Cerebellar nuclear complex (tissue), 1 donor: ENCODE measurements around the gene GRIN2D.
A peak's percentile ranks its signal among the peaks of the same experiment; 100 is the strongest.
"Not testable (repeated sequence)": the region's sequence is repeated elsewhere in the genome, so short reads cannot be mapped to it uniquely, and the experiment has no call there.

ENCODE experiments used
- DNase-seq, 2 experiments: peaks; one replicate each; lab custom pipeline; 2025; lab: John Stamatoyannopoulos, UW

Gene GRIN2D

DNA sequence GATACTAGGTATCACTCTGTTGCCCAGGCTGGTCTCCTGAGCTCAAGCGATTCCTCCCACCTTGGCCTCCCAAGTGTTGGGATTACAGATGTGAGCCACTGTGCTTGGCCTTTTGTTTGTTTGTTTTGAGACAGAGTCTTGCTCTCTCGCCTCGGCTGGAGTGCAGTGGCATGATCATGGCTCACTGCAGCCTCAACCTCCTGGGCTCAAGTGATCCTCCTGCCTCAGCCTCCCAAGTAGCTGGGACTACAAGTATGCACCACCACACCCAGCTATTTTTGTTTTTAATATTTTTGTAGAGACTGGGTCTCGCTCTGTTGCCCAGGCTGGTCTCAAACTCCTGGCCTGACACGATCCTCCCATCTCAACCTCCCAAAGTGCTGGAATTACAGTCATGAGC, 21.7 kb upstream of the GRIN2D start:
- DNase-seq: not testable (repeated sequence)

DNA sequence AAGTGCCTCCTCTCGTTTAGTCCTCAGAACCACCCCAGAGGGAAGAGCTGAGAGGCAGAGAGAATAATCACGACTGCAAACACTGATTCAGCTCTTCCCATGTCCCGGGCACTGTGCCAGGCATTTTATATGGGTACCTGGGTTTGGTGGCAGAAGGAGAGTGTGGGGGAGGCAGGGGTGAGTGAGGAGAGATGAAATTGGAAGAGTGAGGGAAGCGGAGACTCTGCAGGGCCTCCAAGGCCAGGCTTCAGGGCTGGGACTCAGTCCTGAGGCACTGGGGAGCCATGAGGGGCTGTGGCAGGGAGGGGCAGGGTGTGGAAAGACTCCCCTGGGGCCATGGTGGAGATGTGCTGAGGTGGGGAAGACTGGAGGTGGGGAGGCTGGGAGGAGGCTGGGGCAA, 20.6 kb upstream of the GRIN2D start:
- no peak for DNase-seq

DNA sequence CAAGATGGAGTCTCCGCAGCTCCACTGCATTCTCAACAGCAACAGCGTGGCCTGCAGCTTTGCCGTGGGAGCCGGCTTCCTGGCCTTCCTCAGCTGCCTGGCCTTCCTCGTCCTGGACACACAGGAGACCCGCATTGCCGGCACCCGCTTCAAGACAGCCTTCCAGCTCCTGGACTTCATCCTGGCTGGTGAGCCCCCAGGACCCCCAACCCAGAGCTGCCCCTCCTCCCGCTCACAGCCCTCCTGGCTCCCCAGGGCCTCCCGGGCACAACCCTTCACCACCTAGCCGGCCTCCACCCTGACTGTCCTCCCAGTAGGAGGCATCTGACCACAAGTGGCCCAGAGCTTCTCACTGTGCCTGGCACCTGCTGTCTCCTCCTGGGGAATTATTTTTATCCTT, 19.9 kb upstream of the GRIN2D start:
- no peak for DNase-seq

DNA sequence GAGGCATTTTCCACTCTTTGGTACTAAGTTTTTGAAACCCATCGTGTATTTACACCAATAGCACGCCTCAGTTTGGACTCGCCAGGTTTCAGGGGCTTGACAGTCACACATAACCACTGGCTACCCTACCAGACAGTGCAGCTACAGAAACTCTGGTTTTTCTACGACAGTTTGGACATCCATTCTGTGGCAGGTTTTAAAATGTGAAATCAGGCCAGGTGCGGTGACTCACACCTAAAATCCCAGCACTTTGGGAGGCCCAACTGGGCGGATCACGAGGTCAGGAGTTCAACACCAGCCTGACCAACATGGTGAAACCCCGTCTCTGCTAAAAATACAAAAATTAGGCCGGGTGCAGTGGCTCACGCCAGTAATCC, 15.3 kb upstream of the GRIN2D start:
- no peak for DNase-seq

DNA sequence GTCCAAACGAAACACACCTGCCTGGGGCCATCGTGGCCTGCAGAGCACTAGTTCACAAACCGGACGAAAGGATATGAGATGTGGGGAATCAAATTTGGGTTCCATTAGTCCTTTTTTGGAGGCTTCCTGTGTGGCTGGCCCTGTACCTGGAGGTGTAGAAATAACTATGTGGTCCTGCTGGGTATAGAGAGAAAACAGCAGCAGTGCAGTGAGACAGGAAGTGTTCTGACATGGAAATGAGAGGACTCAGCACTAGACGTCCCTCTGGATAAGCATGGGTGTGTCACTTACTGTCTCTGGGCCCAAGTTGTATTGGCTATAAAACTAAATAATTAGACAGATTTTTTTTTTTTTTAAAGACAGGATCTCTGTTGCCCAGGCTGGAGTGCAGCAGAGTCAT, 14.4 kb upstream of the GRIN2D start:
- no peak for DNase-seq

DNA sequence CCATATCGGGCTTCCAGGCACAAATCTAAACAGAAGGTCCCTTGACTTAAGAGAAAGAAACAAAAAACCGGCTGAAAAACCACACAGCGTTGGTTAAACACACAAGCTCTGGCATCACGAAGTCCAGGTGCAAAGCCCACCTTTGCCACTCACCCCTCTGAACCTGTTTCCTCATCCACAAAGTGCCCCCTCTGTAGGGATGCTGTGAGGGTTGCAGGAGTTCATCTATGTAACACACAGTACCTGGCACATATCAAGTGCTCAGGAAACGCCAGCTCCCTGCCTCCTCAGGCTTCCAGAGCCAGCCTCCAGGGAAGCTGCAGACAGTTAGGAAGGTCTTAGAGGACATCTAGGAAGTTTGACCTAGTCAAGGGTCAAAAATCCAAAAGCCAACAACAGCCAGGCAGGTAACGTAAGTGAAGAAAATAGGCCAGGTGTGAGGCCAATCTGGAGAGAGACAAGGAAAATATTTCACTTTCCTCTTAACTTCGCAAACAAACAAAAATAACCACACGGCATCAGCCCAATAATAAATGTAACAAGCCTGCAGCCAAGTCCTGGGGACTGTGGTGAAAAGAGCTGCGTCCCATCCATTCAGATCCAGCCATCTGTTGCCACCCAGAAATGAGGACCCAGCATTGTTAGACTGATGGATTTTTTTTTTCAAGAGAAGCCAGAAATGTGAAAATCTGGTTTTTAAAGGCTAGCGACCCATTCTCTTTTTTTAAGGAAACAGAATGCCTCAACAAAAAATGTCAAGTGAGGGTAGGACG, 12.1 kb upstream of the GRIN2D start:
- DNase-seq: no peak

DNA sequence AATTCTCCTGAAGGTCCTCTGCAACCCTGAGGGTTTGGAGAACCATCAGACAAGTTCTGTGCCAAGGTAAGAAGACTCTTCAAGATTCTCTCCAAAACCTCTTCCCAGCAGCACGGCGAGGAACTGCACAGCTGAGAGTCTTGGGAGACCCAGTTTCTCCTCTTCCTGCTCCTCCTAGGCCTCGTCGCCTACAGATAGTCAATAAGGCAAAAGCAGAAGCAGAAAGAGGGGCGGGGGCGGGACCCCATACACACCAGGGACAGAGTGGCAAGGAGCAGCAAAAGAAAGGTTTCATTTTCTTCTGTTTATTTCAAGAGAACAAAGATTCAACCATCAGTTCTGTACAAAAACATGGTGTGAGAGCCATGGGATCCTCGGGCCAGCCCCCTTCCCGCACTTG, 11.2 kb upstream of the GRIN2D start:
- no peak for DNase-seq

DNA sequence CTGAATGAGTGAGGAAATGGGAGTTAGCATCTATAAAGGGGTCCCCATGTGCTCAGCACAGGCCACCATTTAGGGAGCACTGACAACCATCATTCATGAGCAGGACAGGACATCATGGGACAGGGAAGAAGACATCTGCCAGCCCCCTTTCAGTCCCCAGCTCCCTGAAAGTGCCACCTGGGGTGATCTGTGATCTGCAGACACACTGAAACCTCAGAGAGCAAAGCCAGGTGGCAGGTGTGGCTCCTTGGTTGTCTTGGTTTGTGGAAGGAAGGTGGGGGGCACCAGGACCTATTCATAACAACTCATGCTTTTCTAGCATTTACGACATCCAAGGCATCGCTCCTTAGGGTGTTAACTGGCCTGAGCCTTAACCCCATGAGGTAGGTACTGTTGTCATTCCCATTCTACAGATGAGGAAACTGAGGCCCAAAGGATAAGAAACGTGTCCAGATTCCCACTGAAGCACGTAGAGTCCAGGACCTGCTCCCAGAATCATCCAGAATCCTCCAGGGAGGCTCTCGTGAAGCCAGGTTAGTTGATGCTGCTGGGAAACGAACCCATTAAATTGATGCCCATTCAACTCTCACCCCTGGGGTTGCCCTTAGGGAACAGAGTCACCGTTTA, 7.9 kb upstream of the GRIN2D start:
- DNase-seq: no peak

DNA sequence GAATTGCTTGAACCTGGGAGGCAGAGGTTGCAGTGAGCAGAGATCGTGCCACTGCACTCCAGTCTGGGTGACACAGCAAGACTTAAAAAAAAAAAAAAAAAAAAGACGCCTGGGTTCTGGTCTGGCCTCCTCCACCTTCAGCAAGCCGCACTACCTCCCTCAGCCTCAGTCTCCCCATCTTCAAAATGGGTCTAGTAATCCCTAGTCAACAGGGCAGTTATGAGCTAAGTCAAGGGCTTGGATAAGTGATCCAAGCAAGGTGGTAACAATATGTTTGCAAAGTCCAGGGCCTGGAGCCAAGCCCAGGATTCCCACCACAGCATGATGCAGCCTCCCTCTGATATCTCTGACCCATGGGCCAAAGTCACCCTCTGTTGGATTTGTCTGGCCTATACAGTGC, 6.5 kb upstream of the GRIN2D start:
- DNase-seq: no peak

DNA sequence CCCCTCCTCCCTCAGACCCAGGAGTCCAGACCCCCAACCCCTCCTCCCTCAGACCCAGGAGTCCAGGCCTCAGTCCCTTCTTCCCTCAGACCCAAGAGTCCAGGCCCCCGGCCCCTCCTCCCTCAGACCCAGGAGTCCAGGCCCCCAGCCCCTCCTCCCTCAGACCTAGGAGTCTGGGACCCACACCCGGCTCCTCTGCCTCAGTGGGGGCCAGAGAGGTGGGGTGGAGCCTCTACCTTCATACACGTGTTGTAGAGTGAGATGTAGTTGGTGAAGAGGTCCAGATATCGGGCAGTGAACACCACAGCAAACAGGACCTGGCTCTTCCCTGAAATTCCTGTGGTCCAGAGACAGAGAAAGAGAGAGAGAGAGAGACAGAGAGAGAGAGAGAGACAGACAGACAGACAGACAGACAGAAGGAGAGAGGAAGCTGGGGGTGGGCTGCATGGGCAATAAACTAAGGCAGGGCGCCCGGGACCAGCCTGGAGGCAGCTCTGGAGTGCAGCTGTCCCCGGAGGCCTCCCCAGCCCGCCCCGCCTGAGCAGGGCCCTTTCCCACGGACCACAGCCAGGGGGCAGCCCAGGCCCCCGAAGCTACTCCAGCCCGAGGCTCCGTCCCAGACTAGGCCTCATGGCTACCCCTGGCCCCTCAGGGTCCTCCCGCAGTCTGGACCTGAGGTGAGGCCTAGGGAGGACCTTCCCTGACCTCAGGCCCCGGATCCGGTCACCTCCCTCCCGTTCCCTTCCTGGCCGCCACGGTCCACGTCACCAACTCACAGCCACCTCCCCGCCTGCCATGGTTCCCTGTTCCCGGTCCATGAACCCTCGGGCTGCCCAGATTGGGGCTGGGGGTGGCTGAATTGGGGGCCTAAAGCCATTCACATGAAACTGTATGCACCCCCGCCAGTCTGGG, 3.0 kb upstream of the GRIN2D start:
- DNase-seq: no peak

DNA sequence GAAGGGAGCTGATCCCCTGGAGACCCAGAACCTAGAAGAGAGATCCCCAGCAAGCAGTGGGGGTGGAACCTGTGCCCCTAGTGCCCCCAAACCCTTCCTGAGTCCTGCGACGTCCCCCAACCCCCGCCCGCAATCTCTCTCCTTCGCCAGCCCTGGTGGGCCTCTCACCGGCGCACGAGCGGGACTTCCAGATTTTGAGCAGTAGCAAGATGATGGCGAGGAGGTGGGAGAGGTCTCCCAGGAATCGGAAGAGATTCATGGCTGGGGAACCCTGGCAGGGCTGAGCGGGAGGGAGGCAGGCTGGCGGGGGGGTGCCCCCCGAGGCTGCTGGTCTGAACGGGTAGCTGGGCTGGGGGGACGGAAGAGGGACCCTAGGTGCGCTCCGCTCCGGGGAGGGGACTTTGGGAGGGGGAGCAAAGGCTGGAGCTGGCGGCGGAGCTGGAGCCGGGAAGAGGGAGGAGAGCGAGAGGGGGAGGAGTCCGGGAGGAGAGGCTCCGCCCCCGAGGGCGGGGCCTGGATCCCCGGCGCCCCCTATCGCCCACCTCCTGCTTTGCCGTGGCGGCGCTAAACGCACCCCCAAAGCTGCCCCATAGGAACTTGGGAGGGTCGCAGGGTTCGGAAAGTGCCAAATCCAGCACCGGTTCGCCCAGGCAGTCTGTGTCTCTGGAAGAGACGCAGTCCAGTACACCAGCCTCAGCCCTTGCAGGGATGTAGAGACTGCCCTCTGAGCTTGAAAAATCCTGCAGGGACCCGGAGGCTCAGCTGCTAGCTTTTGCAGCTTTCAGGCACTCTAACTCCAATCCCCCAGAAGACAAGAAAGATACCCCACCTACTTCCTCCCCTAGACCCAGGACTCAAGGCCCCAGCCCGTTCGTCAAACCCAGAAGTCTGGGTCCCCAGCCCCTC, 2.1 kb upstream of the GRIN2D start, which contains the start of gene KDELR1:
Gene KDELR1, minus strand, starts transcription at position 452 of the 906 bp plus-strand sequence. Its CDS starts 193 bp downstream, at position 259.
- peak in 1 of 2 experiments; percentile 22 for DNase-seq

DNA sequence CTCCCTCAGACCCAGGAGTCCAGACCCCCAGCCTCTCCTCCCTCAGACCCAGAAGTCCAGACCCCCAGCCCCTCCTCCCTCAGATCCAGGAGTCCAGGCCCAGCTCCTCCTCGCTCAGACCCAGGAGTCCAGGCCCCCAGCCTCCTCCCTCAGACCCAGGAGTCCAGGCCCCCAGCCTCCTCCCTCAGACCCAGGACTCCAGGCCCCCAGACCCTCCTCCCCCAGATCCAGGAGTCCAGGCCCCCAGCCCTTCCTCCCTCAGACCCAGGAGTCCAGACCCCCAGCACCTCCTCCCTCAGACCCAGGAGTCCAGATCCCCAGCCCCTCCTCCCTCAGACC, 1.5 kb upstream of the GRIN2D start:
- DNase-seq: not testable (repeated sequence)

DNA sequence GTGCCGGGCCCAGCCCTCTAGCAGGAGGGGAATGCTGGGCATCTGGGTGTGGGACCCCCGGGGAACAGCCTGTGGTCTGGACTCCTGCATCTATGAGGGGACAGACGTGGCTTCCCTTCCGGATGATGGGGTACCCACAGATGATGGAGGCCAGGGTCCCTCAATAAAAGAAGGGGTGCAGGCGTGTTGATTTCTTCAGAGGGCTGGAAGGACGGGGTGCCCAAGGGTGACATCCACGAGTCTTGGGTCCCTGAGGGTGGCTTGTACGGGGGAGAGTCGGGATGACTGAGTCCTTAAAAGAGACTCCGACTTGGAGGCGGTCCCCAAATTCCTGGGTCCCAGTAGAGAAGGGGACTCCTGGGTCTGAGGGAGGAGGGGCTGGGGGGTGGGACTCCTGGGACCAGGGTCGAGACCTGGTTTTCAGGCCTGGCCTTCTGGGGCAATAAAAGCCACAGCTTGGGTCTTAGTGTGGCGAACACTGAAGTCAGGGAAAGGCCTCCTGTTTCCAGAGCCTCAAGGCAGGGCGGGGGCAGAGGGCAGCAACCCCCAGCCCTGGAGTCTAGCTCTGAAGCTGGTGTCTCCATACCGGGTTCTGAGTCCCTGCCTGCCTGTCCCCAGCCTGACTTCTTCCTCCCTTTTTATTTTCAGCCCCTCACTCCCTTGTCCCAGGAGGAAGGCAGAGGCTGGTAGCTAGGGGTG, 459 bp upstream of the GRIN2D start:
- no peak for DNase-seq

DNA sequence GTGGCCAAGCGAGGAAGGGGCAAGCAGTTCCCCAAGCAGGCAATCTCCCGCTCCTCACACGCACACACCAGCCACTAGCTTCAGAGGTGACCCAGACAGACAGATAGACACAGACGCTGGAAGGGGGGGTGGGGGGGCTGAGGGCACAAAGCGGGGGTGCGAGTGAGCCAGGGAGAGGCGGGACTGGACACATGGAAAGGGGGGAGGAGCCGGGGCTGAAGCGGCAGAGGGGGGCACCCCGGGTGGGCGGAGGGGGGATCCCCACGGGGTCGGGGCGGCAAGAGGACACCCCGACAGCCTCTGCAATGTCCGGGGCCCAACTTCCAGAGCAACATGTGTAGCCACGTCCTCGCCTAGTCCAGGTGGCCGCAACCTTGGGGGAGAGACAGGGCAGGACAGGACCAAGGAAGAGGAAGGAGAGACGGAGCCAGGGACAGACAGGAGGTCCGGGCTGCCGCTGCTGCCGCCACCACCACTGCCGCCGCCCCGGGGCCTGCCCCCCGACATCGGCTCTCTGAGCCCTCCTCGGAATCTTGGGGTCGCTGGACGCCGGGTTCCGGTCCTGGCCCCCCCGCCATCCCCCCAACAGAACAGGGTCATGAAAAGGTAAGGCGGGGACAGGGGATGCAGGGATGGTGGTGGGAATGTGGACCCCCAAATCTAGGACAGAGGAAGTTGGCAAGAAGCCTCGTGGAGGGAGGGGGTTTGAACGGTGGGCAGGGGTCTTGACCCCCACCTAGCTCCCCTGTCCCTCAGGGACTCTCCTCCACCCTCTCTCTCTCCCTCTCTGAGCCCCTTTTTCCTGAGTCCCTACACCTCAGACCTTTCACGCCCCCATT, 1.1 kb downstream of the GRIN2D start:
- DNase-seq: no peak

DNA sequence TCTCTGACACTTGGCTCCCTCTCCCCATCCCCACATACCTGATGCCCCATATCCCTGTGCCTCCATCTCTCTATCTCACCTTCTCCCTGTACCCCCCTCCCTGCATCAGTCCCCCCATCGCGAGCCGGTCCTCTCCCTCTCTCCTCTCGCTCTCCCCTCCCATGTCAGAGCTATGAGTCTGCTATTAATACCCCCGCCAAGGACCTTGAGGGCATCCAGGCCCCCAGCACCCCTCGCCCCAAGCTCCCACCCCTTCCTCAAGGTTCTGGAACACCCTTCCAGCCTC, 1.6 kb downstream of the GRIN2D start:
- no peak for DNase-seq

DNA sequence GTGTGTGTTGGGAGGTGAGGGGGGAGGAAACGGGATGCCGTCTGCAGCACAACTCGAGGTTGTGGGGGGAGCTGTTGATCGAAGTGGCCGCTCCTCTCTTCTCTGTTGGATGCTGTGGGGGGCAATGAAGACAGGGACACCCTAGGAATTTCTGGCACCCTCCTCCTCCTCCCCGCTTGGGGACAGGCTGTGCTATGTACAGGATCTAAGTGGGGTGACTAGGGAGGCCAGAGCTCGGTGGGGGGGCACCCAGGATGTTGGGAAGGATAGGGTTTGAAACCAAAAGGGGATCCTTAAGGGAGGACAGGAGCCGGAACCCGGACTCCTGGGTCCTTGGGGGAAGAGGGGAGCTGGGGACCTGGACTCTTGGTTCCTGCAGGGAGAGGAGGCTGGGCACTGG, 2.0 kb downstream of the GRIN2D start:
- no peak for DNase-seq

DNA sequence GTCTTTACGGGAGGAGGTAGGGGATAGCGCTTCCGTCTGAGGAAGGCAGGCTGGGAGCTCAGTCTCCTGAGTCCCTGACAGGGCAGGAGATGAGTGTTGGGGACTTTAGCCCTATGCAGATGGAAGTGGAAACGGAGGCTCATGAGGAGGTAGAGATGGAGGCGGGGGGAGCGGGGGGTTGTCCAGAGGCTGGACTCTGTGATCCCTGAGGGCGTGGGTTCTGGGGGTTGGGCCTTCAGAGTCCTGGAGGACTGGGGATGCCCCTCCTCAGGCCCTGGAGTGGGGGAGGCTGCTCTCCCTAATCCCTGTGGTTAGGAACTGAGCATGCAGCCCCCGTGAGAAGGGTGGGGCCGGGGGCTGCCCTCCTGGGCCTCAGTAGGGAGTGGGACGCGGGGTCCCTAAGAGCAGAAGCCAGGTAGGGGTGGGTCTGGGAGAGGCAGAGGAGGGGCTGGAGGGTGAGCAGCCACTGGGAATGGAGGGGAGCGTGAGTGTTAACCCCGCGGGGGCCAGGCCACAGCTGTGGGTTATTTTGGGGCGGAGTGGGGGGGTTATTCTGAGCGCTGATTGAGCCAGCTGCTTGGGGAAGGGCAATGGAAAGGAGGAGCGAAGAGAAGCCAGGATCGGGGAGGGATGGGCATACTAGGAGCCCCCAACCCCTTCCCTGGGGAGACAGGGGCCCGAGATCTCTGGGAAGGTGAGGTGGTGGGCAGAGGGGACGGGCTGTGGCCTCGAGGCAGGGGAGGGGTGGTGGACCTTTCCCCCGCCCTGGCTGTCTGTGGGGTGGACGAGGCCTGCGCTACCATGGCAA, 2.8 kb downstream of the GRIN2D start:
- no peak for DNase-seq

DNA sequence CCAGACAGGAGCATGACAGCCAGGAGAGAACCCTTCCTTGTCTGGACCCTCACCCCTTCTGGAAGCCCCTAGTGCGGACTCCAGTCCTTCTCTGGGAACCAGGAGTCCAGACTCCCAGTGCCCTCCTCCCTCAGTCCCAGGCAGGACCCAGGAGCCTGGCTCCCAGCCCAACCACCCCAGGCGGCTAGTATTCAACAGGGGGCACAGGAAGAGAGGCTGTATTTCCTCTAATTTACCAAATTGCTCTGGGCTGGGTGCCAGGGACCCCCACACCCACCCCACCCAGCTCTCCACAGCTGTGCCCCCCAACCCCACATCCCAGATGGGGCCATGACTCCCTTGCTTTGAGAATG, 3.3 kb downstream of the GRIN2D start:
- no peak for DNase-seq

DNA sequence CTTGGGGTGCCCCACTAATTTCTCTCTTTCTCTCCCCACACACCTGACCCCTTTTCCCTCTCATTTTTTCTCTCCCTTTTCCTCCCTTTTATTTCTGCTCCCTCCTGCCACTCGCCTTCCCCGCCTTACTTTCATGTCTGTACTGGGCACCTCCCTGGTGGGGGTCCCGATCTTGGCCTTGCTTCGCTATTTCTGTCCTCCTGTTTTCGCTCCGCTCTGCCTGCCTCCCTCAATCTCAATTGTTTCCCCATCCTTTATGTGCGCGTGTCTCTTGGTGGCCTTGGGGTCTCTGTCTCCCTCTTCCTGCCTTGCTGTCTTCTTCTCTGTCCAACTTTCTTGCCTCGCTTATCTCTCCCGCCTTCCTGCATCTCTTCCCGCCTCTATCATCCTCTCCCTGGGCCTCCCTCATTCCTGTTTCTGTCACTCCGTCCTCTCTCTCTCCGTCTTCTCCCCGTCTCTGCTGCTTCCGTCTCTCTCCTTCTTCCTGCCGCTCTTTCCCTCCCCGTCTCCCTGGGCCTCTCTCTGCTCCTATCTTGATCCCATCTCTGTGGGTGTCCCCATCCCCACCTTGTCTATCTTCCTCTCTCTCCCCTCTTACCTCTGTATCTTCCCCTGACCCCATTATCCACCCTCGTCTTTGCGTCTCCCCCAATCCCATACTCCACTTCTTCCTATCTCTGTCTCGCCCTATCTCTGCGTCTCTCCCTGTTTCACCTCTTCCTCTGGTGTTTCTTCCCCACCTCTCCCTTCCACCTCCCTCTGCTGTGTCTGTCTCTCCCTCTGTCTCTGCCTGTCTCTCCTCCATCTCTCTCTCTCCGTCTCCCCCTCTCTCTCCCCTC, 4.0 kb downstream of the GRIN2D start:
- no peak for DNase-seq
